ENCODE measurements around the gene ATF5.

- TF ChIP-seq CTCF (IDR thresholded peaks at IDR 0.05; ENCODE audit: insufficient read depth, low read depth, low read length) (no peak), EZH2 (IDR thresholded peaks at IDR 0.05; ENCODE audit: insufficient read depth, low read length) (no peak)
Observed at GRCh38 chr19:49940482-49940791, 11.4 kb downstream of the ATF5 start.

Data from astrocyte (in vitro differentiated cells and primary cell).